ENCODE results near the gene ZNF200.

ZNF200 gene

GRCh38 chr16:3174618-3175148 is 60.3 kb downstream of the ZNF200 start:
- TF ChIP-seq TAF1 (IDR thresholded peaks at IDR 0.05; ENCODE audit: borderline replicate concordance, insufficient read depth, low read length) (no peak), FOXP2 (optimal IDR thresholded peaks at IDR 0.05; ENCODE audit: borderline replicate concordance, extremely low read depth, extremely low read length, insufficient read depth) (no peak), SIN3A (IDR thresholded peaks at IDR 0.05; ENCODE audit: borderline replicate concordance, insufficient read depth, low read length) (no peak), REST (IDR thresholded peaks at IDR 0.05; ENCODE audit: insufficient read depth in 1 of 2, low read depth in 2 of 2, low read length in 2 of 2) (no peak), POLR2AphosphoS5 (IDR thresholded peaks at IDR 0.05; ENCODE audit: low read depth, low read length) (no peak)

DNA sequence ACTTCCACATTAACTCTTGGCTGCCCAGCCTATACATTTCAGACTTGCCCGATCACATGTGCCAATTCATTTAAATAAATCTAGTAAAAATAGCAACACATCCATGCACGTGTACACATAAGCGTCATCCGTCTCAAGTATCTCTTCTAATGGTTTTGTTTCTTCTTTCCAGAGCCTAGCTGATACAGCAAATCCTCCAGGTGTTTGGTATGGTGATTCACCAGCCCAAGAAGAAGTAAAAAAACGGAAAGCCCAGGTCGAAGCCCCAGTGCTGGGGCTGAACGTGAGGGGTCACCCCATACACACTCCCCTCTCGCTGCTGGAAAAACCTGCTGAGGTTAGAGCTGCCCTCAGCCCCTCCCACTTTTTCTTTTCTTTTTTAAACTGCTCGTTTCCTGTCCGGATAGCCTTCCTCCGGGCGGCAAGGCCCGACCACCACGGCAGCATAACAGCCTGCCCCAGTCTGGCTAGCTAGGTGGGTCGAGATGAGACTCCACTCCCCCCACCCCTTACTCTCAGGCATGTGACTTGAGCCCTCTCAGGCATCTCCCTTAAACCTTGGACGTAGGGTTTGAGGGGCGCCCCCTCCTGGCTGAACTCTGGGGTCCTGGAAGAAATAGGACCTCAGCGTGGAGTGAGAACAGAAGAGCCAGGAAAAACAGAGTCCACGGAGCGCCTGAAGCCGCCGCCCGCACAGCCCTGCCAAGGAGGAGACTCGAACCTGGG is 60.9 kb downstream of the ZNF200 start:
- TF ChIP-seq TAF1 (IDR thresholded peaks at IDR 0.05; ENCODE audit: borderline replicate concordance, insufficient read depth, low read length), result no peak
- TF ChIP-seq FOXP2 (optimal IDR thresholded peaks at IDR 0.05; ENCODE audit: borderline replicate concordance, extremely low read depth, extremely low read length, insufficient read depth), result no peak
- no peak for TF ChIP-seq SIN3A (IDR thresholded peaks at IDR 0.05; ENCODE audit: borderline replicate concordance, insufficient read depth, low read length)
- no peak for TF ChIP-seq REST (IDR thresholded peaks at IDR 0.05; ENCODE audit: insufficient read depth in 1 of 2, low read depth in 2 of 2, low read length in 2 of 2)
- no peak for TF ChIP-seq POLR2AphosphoS5 (IDR thresholded peaks at IDR 0.05; ENCODE audit: low read depth, low read length)

Measured in PFSK-1 (cell line).